HepG2 (cell line): ENCODE data around the gene PIK3CD.

Experiments
- FOXK2 ChIP-seq: fragments of 450-650 bp; IDR thresholded peaks from 2 replicates; pipeline ENCODE4 v1.6.1; 2016
- RFX1 ChIP-seq: fragments of 450-650 bp; IDR thresholded peaks from 2 replicates; pipeline ENCODE4 v1.6.1; 2017
- ZFX ChIP-seq: sonication (generic); formaldehyde crosslinking; IDR thresholded peaks from 2 replicates; pipeline ENCODE4 v1.4.0; 2020; ENCODE audit warnings: mild to moderate bottlenecking, low read depth, missing genetic modification reagents, moderate library complexity
- ZNF12 ChIP-seq: sonication (generic); formaldehyde crosslinking; IDR thresholded peaks from 2 replicates; pipeline ENCODE4 v1.5.0; 2020; ENCODE audit warnings: missing genetic modification reagents
- ZNF629 ChIP-seq: sonication (generic); formaldehyde crosslinking; conservative IDR thresholded peaks from 2 replicates; pipeline ENCODE4 v1.5.0; 2020; ENCODE audit warnings: missing genetic modification reagents
- TF ChIP-seq, protein P1 (sequence below): sonication (generic); formaldehyde crosslinking; IDR thresholded peaks from 2 replicates; pipeline ENCODE4 v1.4.0; 2020; ENCODE audit warnings: missing genetic modification reagents, borderline replicate concordance

GRCh38 chr1:9735800-9736199, 84.3 kb downstream of the PIK3CD start:
- TF ChIP-seq, protein P1, sequence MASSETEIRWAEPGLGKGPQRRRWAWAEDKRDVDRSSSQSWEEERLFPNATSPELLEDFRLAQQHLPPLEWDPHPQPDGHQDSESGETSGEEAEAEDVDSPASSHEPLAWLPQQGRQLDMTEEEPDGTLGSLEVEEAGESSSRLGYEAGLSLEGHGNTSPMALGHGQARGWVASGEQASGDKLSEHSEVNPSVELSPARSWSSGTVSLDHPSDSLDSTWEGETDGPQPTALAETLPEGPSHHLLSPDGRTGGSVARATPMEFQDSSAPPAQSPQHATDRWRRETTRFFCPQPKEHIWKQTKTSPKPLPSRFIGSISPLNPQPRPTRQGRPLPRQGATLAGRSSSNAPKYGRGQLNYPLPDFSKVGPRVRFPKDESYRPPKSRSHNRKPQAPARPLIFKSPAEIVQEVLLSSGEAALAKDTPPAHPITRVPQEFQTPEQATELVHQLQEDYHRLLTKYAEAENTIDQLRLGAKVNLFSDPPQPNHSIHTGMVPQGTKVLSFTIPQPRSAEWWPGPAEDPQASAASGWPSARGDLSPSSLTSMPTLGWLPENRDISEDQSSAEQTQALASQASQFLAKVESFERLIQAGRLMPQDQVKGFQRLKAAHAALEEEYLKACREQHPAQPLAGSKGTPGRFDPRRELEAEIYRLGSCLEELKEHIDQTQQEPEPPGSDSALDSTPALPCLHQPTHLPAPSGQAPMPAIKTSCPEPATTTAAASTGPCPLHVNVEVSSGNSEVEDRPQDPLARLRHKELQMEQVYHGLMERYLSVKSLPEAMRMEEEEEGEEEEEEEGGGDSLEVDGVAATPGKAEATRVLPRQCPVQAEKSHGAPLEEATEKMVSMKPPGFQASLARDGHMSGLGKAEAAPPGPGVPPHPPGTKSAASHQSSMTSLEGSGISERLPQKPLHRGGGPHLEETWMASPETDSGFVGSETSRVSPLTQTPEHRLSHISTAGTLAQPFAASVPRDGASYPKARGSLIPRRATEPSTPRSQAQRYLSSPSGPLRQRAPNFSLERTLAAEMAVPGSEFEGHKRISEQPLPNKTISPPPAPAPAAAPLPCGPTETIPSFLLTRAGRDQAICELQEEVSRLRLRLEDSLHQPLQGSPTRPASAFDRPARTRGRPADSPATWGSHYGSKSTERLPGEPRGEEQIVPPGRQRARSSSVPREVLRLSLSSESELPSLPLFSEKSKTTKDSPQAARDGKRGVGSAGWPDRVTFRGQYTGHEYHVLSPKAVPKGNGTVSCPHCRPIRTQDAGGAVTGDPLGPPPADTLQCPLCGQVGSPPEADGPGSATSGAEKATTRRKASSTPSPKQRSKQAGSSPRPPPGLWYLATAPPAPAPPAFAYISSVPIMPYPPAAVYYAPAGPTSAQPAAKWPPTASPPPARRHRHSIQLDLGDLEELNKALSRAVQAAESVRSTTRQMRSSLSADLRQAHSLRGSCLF (CRISPR knock-in tag): no peak
- TF ChIP-seq ZFX (CRISPR knock-in tag) (no peak), RFX1 (no peak), FOXK2 (no peak), ZNF12 (no peak), ZNF629 (CRISPR knock-in tag) (no peak)
